Loucy (cell line): ENCODE data around the gene TESK1.

Source experiments
- EZH2phosphoT487 ChIP-seq: fragments of 200-600 bp; IDR thresholded peaks from 2 replicates; pipeline ENCODE4 v1.6.1; 2018; ENCODE audit warnings: antibody characterized with exemption, mild to moderate bottlenecking, moderate library complexity, borderline replicate concordance
- TF ChIP-seq, protein P1 (sequence below): fragments of 200-600 bp; sonication (generic); conservative IDR thresholded peaks from 2 replicates; pipeline ENCODE4 v1.5.1; 2014; ENCODE audit warnings: mild to moderate bottlenecking, antibody characterized with exemption, low read length

- TF ChIP-seq, protein P1, sequence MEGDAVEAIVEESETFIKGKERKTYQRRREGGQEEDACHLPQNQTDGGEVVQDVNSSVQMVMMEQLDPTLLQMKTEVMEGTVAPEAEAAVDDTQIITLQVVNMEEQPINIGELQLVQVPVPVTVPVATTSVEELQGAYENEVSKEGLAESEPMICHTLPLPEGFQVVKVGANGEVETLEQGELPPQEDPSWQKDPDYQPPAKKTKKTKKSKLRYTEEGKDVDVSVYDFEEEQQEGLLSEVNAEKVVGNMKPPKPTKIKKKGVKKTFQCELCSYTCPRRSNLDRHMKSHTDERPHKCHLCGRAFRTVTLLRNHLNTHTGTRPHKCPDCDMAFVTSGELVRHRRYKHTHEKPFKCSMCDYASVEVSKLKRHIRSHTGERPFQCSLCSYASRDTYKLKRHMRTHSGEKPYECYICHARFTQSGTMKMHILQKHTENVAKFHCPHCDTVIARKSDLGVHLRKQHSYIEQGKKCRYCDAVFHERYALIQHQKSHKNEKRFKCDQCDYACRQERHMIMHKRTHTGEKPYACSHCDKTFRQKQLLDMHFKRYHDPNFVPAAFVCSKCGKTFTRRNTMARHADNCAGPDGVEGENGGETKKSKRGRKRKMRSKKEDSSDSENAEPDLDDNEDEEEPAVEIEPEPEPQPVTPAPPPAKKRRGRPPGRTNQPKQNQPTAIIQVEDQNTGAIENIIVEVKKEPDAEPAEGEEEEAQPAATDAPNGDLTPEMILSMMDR, result no peak
- no peak for TF ChIP-seq EZH2phosphoT487
Observed at GRCh38 chr9:35575478-35575877, 29.6 kb upstream of the TESK1 start.
